ENCODE results near the gene TMEM108. TPM values are rescaled to one million over a fixed set of nuclear protein-coding genes. Genes with fewer than 3 reads are reported as not detected.

Gene TMEM108
- polyA plus RNA-seq, 1 donor (not counting 4 experiments of a cell fraction or from before 2014, with no cell fraction given): not detected

DNA sequence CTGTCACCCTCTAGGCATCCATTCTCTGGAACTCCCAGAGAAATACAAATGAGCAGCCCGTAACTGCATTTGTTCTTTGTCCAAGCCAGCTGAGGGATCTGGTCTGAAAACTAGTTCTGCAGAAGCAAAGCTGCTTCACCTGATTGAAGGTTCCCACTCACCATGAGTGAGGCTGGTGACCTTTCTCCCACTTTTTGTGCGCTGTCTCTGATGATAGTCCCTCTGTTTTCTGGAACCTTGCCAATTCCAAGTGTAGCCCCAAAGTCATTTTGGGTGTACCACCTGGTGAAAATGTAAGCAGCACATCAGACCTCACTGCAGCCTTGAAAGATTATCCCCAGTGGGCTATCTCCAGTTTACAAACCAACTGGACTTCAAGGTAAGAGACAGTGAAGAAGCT, 322.3 kb downstream of the TMEM108 start:
- H3K4me1 ChIP-seq (ENCODE audit: control insufficient read depth, extremely low read depth, insufficient read depth, low read length): no peaks in the 10 kb centered on the region
- no peaks in the 10 kb centered on the region for H3K9me3 ChIP-seq (ENCODE audit: control insufficient read depth, low read depth, low read length)
- dilution Hi-C loops (cut with MboI; ENCODE audit: extremely low pct_ligation_motif_present, low sequenced_read_pairs): no loop called here
- H3K36me3 ChIP-seq (ENCODE audit: control insufficient read depth in 2 of 2, extremely low read depth in 1 of 2, insufficient read depth in 2 of 2, low read length in 2 of 2): no peaks in the 10 kb centered on the region
- no peaks in the 10 kb centered on the region for H4K20me1 ChIP-seq (ENCODE audit: control insufficient read depth, extremely low read depth, insufficient read depth, low read length)
- no peak for FAIRE-seq
- no peak overlapping the region for H2AFZ ChIP-seq (ENCODE audit: control insufficient read depth, low read length)
- no peaks in the 10 kb centered on the region for H3K9me1 ChIP-seq (ENCODE audit: control insufficient read depth, extremely low read depth, insufficient read depth, low read length)
- no peak for TF ChIP-seq EZH2 (IDR thresholded peaks at IDR 0.05; ENCODE audit: low read length)
- TF ChIP-seq, protein P1, sequence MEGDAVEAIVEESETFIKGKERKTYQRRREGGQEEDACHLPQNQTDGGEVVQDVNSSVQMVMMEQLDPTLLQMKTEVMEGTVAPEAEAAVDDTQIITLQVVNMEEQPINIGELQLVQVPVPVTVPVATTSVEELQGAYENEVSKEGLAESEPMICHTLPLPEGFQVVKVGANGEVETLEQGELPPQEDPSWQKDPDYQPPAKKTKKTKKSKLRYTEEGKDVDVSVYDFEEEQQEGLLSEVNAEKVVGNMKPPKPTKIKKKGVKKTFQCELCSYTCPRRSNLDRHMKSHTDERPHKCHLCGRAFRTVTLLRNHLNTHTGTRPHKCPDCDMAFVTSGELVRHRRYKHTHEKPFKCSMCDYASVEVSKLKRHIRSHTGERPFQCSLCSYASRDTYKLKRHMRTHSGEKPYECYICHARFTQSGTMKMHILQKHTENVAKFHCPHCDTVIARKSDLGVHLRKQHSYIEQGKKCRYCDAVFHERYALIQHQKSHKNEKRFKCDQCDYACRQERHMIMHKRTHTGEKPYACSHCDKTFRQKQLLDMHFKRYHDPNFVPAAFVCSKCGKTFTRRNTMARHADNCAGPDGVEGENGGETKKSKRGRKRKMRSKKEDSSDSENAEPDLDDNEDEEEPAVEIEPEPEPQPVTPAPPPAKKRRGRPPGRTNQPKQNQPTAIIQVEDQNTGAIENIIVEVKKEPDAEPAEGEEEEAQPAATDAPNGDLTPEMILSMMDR (optimal IDR thresholded peaks at IDR 0.05 in 1 of 3, IDR thresholded peaks at IDR 0.05 in 1 of 3, conservative IDR thresholded peaks at IDR 0.05 in 1 of 3; ENCODE audit: extremely low read depth in 1 of 3, insufficient read depth in 2 of 3, low read length in 3 of 3): no peak
- no peak overlapping the region for H3K27ac ChIP-seq (ENCODE audit: control insufficient read depth, insufficient read depth, low read length)
- no peak overlapping the region for H3K4me2 ChIP-seq (ENCODE audit: control insufficient read depth, extremely low read depth, insufficient read depth, low read depth, low read length)
- H3K9ac ChIP-seq (ENCODE audit: control insufficient read depth, extremely low read depth, insufficient read depth, low read length): no peak overlapping the region
- no peaks in the 10 kb centered on the region for H3K79me2 ChIP-seq (ENCODE audit: control insufficient read depth, insufficient read depth, low read length)
- no peak for DNase-seq (ENCODE audit: low read depth, low spot score)
- H3K27me3 ChIP-seq (ENCODE audit: control insufficient read depth, extremely low read depth, insufficient read depth, low read length): no peaks in the 10 kb centered on the region
- no peak overlapping the region for H3K4me3 ChIP-seq (ENCODE audit: control insufficient read depth in 2 of 3, extremely low read depth in 1 of 3, insufficient read depth in 2 of 3, low read depth in 1 of 3, low read length in 3 of 3)

DNA sequence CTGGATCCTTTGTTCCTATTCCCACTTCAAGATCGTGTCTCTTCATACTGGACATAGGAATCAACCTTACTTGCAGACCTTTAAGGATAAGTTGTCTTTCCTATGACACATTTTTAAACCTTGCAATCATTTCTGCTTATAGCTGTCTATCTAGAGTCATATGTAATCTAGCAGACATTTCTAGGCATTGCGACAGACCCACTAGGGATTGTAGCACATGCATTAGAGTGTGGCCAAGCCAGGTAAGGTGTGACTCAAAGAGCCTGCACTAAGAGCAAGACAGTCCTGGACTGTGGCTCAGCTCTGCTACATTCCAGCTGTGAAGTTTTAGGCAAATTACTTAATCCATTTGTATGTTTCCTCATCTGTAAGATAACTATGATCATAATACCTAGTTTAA, 322.8 kb downstream of the TMEM108 start:
- no peak for TF ChIP-seq EZH2 (IDR thresholded peaks at IDR 0.05; ENCODE audit: low read length)
- TF ChIP-seq, protein P1 (optimal IDR thresholded peaks at IDR 0.05 in 1 of 3, IDR thresholded peaks at IDR 0.05 in 1 of 3, conservative IDR thresholded peaks at IDR 0.05 in 1 of 3; ENCODE audit: extremely low read depth in 1 of 3, insufficient read depth in 2 of 3, low read length in 3 of 3): no peak
- Histone ChIP-seq H4K20me1 (ENCODE audit: control insufficient read depth, extremely low read depth, insufficient read depth, low read length) (no peaks in the 10 kb centered on the region), H3K4me1 (ENCODE audit: control insufficient read depth, extremely low read depth, insufficient read depth, low read length) (no peaks in the 10 kb centered on the region), H3K27ac (ENCODE audit: control insufficient read depth, insufficient read depth, low read length) (no peak overlapping the region), H3K36me3 (ENCODE audit: control insufficient read depth in 2 of 2, extremely low read depth in 1 of 2, insufficient read depth in 2 of 2, low read length in 2 of 2) (no peaks in the 10 kb centered on the region), H3K9me1 (ENCODE audit: control insufficient read depth, extremely low read depth, insufficient read depth, low read length) (no peaks in the 10 kb centered on the region), H3K4me3 (ENCODE audit: control insufficient read depth in 2 of 3, extremely low read depth in 1 of 3, insufficient read depth in 2 of 3, low read depth in 1 of 3, low read length in 3 of 3) (no peak overlapping the region), H3K27me3 (ENCODE audit: control insufficient read depth, extremely low read depth, insufficient read depth, low read length) (no peaks in the 10 kb centered on the region), H3K4me2 (ENCODE audit: control insufficient read depth, extremely low read depth, insufficient read depth, low read depth, low read length) (no peak overlapping the region), H2AFZ (ENCODE audit: control insufficient read depth, low read length) (no peak overlapping the region), H3K9ac (ENCODE audit: control insufficient read depth, extremely low read depth, insufficient read depth, low read length) (no peak overlapping the region), H3K79me2 (ENCODE audit: control insufficient read depth, insufficient read depth, low read length) (no peaks in the 10 kb centered on the region), H3K9me3 (ENCODE audit: control insufficient read depth, low read depth, low read length) (no peaks in the 10 kb centered on the region)
- FAIRE-seq: no peak
- no peak for DNase-seq (ENCODE audit: low read depth, low spot score)
- dilution Hi-C loops (cut with MboI; ENCODE audit: extremely low pct_ligation_motif_present, low sequenced_read_pairs): no loop called here

Measured in keratinocyte (primary cell).